Measurements from ENCODE around the gene AHDC1.

Gene AHDC1

DNA sequence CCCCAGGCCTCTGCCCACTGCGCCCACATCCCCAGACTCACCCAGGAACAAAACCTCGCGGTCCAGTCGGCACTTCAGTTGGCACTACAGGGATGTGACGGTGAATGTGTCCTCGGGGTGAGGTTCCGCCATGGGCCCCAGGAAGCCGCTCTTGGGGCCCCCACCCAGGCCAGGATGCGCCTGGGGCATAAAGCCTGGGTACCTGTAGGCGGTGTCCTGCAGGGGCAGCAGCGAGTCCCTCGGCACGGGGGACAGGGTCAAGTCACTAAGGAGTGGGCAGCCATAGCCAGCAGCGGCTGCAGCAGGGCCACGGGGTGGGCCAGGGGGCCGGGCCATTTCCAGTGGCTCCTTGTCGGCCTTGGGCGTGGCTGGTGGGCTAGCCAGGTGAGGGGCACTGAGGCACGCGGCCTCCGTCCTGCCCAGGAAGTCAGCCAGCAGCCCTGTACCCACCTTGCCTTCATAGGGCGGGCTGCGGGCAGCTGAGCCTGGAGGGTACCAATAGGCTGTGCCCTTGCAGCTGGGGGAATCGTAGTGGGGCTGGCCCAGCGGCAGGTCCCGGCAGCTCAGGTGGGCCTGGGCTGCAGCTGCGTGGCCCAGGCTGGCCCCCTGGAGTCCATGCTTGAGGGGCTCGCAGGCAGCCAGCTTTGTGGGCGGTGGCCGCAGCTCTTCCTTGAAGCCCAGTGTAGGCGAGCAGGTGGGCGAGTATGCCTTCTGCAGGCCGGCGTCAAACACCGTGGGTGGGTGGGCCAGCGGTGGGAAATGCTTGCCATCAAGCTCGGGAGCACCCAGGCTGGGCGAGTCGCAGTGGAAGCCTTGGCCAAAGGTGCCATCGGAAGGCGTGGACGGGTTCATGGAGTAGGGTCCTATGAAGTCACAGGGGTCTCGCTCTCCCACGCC is 56.5 kb downstream of the AHDC1 start (continued):
- TF ChIP-seq, protein P1, sequence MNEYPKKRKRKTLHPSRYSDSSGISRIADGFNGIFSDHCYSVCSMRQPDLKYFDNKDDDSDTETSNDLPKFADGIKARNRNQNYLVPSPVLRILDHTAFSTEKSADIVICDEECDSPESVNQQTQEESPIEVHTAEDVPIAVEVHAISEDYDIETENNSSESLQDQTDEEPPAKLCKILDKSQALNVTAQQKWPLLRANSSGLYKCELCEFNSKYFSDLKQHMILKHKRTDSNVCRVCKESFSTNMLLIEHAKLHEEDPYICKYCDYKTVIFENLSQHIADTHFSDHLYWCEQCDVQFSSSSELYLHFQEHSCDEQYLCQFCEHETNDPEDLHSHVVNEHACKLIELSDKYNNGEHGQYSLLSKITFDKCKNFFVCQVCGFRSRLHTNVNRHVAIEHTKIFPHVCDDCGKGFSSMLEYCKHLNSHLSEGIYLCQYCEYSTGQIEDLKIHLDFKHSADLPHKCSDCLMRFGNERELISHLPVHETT (tag by site-specific recombination; IDR thresholded peaks at IDR 0.05) = no peak
- TF ChIP-seq ZNF473 (tag by site-specific recombination; IDR thresholded peaks at IDR 0.05) (no peak), ZNF600 (tag by site-specific recombination; IDR thresholded peaks at IDR 0.05) (no peak), ZNF433 (tag by site-specific recombination; IDR thresholded peaks at IDR 0.05; ENCODE audit: low read depth) (no peak), ZNF157 (tag by site-specific recombination; IDR thresholded peaks at IDR 0.05) (no peak), ZNF23 (tag by site-specific recombination; IDR thresholded peaks at IDR 0.05; ENCODE audit: borderline replicate concordance) (no peak), ZFHX2 (tag by site-specific recombination; conservative IDR thresholded peaks at IDR 0.05) (peak; percentile 83), HOXD13 (CRISPR knock-in tag; IDR thresholded peaks at IDR 0.05; ENCODE audit: borderline replicate concordance) (no peak), SCRT2 (tag by site-specific recombination; IDR thresholded peaks at IDR 0.05) (no peak), ZNF48 (tag by site-specific recombination; IDR thresholded peaks at IDR 0.05) (no peak), ZNF529 (tag by site-specific recombination; IDR thresholded peaks at IDR 0.05; ENCODE audit: insufficient replicate concordance) (no peak), ZSCAN30 (tag by site-specific recombination; IDR thresholded peaks at IDR 0.05) (no peak), SP2 (tag by site-specific recombination; IDR thresholded peaks at IDR 0.05) (peak; percentile 14; the same call in 1 of the 2 replicates), FEZF1 (tag by site-specific recombination; IDR thresholded peaks at IDR 0.05) (no peak), ZNF133 (tag by site-specific recombination; IDR thresholded peaks at IDR 0.05) (no peak), ZNF530 (tag by site-specific recombination; IDR thresholded peaks at IDR 0.05; ENCODE audit: low read depth) (no peak), EGR2 (tag by site-specific recombination; IDR thresholded peaks at IDR 0.05; ENCODE audit: low read depth) (peak; percentile 81), ZNF416 (tag by site-specific recombination; IDR thresholded peaks at IDR 0.05) (no peak), YY1 (tag by site-specific recombination; IDR thresholded peaks at IDR 0.05) (no peak)
- TF ChIP-seq, protein P2, sequence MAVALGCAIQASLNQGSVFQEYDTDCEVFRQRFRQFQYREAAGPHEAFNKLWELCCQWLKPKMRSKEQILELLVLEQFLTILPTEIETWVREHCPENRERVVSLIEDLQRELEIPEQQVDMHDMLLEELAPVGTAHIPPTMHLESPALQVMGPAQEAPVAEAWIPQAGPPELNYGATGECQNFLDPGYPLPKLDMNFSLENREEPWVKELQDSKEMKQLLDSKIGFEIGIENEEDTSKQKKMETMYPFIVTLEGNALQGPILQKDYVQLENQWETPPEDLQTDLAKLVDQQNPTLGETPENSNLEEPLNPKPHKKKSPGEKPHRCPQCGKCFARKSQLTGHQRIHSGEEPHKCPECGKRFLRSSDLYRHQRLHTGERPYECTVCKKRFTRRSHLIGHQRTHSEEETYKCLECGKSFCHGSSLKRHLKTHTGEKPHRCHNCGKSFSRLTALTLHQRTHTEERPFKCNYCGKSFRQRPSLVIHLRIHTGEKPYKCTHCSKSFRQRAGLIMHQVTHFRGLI (tag by site-specific recombination; IDR thresholded peaks at IDR 0.05) = no peak
- TF ChIP-seq, protein P3, sequence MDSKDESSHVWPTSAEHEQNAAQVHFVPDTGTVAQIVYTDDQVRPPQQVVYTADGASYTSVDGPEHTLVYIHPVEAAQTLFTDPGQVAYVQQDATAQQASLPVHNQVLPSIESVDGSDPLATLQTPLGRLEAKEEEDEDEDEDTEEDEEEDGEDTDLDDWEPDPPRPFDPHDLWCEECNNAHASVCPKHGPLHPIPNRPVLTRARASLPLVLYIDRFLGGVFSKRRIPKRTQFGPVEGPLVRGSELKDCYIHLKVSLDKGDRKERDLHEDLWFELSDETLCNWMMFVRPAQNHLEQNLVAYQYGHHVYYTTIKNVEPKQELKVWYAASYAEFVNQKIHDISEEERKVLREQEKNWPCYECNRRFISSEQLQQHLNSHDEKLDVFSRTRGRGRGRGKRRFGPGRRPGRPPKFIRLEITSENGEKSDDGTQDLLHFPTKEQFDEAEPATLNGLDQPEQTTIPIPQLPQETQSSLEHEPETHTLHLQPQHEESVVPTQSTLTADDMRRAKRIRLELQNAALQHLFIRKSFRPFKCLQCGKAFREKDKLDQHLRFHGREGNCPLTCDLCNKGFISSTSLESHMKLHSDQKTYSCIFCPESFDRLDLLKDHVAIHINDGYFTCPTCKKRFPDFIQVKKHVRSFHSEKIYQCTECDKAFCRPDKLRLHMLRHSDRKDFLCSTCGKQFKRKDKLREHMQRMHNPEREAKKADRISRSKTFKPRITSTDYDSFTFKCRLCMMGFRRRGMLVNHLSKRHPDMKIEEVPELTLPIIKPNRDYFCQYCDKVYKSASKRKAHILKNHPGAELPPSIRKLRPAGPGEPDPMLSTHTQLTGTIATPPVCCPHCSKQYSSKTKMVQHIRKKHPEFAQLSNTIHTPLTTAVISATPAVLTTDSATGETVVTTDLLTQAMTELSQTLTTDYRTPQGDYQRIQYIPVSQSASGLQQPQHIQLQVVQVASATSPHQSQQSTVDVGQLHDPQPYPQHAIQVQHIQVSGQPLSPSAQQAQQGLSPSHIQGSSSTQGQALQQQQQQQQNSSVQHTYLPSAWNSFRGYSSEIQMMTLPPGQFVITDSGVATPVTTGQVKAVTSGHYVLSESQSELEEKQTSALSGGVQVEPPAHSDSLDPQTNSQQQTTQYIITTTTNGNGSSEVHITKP (tag by site-specific recombination; IDR thresholded peaks at IDR 0.05) = no peak

DNA sequence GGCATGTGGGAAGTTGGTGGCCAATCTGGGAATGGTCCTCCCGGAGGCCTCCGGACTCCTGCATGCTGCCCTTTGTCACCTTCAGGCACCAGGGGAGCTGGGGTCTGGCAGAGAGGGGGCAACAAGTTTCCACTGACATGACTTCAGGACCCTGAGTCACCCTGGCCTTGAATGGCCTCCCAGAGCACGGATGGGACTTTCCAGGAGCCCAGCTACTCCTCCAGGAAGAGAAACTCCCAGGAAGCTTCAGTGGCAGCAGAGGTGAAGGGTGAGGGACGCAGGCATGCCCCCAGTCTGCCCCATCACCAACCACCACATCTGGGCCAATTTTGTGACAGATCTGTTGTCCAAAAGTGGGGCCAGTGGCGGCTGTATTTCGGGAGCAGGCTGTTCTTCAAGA is 58.1 kb downstream of the AHDC1 start:
- Histone ChIP-seq H3K36me3 (ENCODE audit: control insufficient read depth in 2 of 2, insufficient read depth in 1 of 2, low read length in 2 of 2) (peaks cover 0 to 56% of the 10 kb centered on the region in 2 experiments; a peak in 1 of 3 replicates), H3K4me1 (ENCODE audit: control insufficient read depth, insufficient read depth, low read length) (no peaks in the 10 kb centered on the region), H3K9me3 (ENCODE audit: control insufficient read depth, insufficient read depth, low read depth, low read length) (no peaks in the 10 kb centered on the region), H3K4me3 (ENCODE audit: low read depth, low read length) (no peak overlapping the region), H3K27ac (ENCODE audit: extremely low read depth, low read depth, low read length) (no peak overlapping the region)
- ChIA-PET CTCF (interaction anchor here (0.6 to 2.4 kb wide), 4 partner anchors 11 to 206 kb away, joined by 3 to 12 read pairs (median 5); no protein-coding TSS in a partner anchor), POLR2A (no interaction called here)
- TF ChIP-seq SCRT2 (tag by site-specific recombination; IDR thresholded peaks at IDR 0.05) (0 out of 2 replicates have a peak, but pooled peaks have one; percentile 27), ZNF394 (tag by site-specific recombination; IDR thresholded peaks at IDR 0.05; ENCODE audit: borderline replicate concordance) (peak; percentile 80)
- TF ChIP-seq, protein P4, sequence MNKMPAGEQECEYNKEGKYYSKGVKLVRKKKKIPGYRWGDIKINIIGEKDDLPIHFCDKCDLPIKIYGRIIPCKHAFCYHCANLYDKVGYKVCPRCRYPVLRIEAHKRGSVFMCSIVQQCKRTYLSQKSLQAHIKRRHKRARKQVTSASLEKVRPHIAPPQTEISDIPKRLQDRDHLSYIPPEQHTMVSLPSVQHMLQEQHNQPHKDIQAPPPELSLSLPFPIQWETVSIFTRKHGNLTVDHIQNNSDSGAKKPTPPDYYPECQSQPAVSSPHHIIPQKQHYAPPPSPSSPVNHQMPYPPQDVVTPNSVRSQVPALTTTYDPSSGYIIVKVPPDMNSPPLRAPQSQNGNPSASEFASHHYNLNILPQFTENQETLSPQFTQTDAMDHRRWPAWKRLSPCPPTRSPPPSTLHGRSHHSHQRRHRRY (tag by site-specific recombination; IDR thresholded peaks at IDR 0.05) = no peak
